HCT116 (cell line): ENCODE measurements around the gene TLK2. TPM values are rescaled to one million over a fixed set of nuclear protein-coding genes. Genes with fewer than 3 reads are reported as not detected.
"Not testable (repeated sequence)": the region's sequence is repeated elsewhere in the genome, so short reads cannot be mapped to it uniquely, and the experiment has no call there.

Experiments
- ATAC-seq: fragments of 200-7000 bp; cut with Tn5 transposase; 2 replicates; pipeline ENCODE4 v1.9.1; 2020; ENCODE audit warnings: mild to moderate bottlenecking, moderate library complexity
- BruUV-seq: library from RNA; stranded (reverse); fragments of 400-500 nt; replicated peaks from 2 replicates; lab custom pipeline; 2021; lab: Mats Ljungman, UMichigan
- CTCF ChIA-PET: fragments of 300-600 bp; sonication (Branson Sonifier 250); formaldehyde crosslinking; loops from one replicate; lab custom pipeline; 2021; ENCODE audit warnings: antibody characterized with exemption; lab: Charles Lee
- POLR2A ChIA-PET: fragments of 300-600, 350-600 bp; sonication (Branson Sonifier 250); formaldehyde crosslinking; loops from one replicate; lab custom pipeline; 2021; ENCODE audit warnings: antibody characterized with exemption; lab: Charles Lee
- RAD21 ChIA-PET, 2 experiments: fragments of 300-600 bp; sonication (Branson Sonifier 250); formaldehyde crosslinking; loops; one replicate each; lab custom pipeline; 2023; ENCODE audit warnings: low total read pairs in 2 of 2; ENCODE audit not compliant: uncharacterized antibody in 2 of 2, unreplicated experiment in 2 of 2, low non-redundant PET in 1 of 2; lab: Charles Lee
- DNase-seq: peaks from one replicate; pipeline ENCODE4 v3.0.0-alpha.2; 2010; ENCODE audit warnings: low read depth, low spot score
- H2AFZ ChIP-seq: fragments of 200-600 bp; shearing (Covaris generic), sonication (generic); 2 replicates; pipeline ENCODE4 v1.6.1; 2017; ENCODE audit warnings: low read depth, mixed run types, mixed read lengths, antibody characterized with exemption, low read length; ENCODE audit not compliant: poor library complexity, severe bottlenecking
- H3K27ac ChIP-seq: 2 replicates; pipeline ENCODE4 v1.5.1; 2012; ENCODE audit warnings: low read depth, low read length
- H3K27me3 ChIP-seq: fragments of 200-600 bp; sonication (generic); 2 replicates; pipeline ENCODE4 v1.6.1; 2016; ENCODE audit warnings: mixed run types, low read length, mixed read lengths; ENCODE audit not compliant: insufficient read depth
- H3K36me3 ChIP-seq, 2 experiments: fragments of 200-500 bp in 1 of 2; fragments of 200-600 bp in 1 of 2; sonication (Bioruptor generic) in 1 of 2; sonication (generic) in 1 of 2; 2 replicates each; pipeline versions ENCODE4 v1.5.1 to v1.6.1; 2014 to 2016; ENCODE audit warnings: low read length in 2 of 2, inconsistent platforms in 1 of 2, mixed read lengths in 1 of 2, mixed run types in 1 of 2; ENCODE audit not compliant: insufficient read depth in 2 of 2, control insufficient read depth in 1 of 2
- H3K4me1 ChIP-seq, 2 experiments: fragments of 200-600 bp in 1 of 2; sonication (generic) in 1 of 2; 2 replicates each; pipeline versions ENCODE4 v1.5.1 to v1.6.1; 2012 to 2017; ENCODE audit warnings: low read length in 2 of 2, inconsistent platforms in 1 of 2, mild to moderate bottlenecking in 1 of 2, mixed read lengths in 1 of 2, mixed run types in 1 of 2, moderate library complexity in 1 of 2; ENCODE audit not compliant: insufficient read depth in 2 of 2, control insufficient read depth in 1 of 2
- H3K4me2 ChIP-seq: fragments of 200-600 bp; sonication (generic); 2 replicates; pipeline ENCODE4 v1.6.1; 2017; ENCODE audit warnings: mixed run types, low read length, mixed read lengths
- H3K4me3 ChIP-seq, 2 experiments: fragments of 200-600 bp in 1 of 2; sonication (generic) in 1 of 2; replicated peaks in 1 of 2; 2 replicates each; pipeline ENCODE4 v1.5.1; 2011 to 2016; ENCODE audit warnings: low read length in 2 of 2, control low read depth in 1 of 2, low read depth in 1 of 2, mild to moderate bottlenecking in 1 of 2, mixed read lengths in 1 of 2, mixed run types in 1 of 2
- H3K79me2 ChIP-seq: fragments of 200-600 bp; sonication (generic); 2 replicates; pipeline ENCODE4 v1.6.1; 2017; ENCODE audit warnings: mild to moderate bottlenecking, mixed run types, low read length, moderate library complexity, mixed read lengths; ENCODE audit not compliant: insufficient read depth
- H3K9ac ChIP-seq: fragments of 200-600 bp; sonication (generic); 2 replicates; pipeline ENCODE4 v1.6.1; 2016; ENCODE audit warnings: low read length, mixed read lengths
- H3K9me2 ChIP-seq: fragments of 200-600 bp; sonication (generic), shearing (Covaris generic); 2 replicates; pipeline ENCODE4 v1.6.1; 2017; ENCODE audit warnings: mixed run types, mild to moderate bottlenecking, moderate library complexity; ENCODE audit not compliant: insufficient read depth
- H3K9me3 ChIP-seq, 2 experiments: fragments of 200-500 bp in 1 of 2; fragments of 200-600 bp in 1 of 2; sonication (Bioruptor generic) in 1 of 2; sonication (generic) in 1 of 2; 2 replicates each; pipeline ENCODE4 v1.6.1; 2014 to 2017; ENCODE audit warnings: low read length in 2 of 2, mixed read lengths in 2 of 2, inconsistent platforms in 1 of 2, low read depth in 1 of 2, mild to moderate bottlenecking in 1 of 2, mixed run types in 1 of 2, moderate library complexity in 1 of 2; ENCODE audit not compliant: control insufficient read depth in 1 of 2, insufficient read depth in 1 of 2
- H4K20me1 ChIP-seq: fragments of 200-600 bp; sonication (generic), shearing (Covaris generic); 2 replicates; pipeline ENCODE4 v1.6.1; 2017; ENCODE audit warnings: mixed run types, mild to moderate bottlenecking, moderate library complexity; ENCODE audit not compliant: insufficient read depth
- intact Hi-C: fragments of 100-400 bp; cut with micrococcal nuclease; formaldehyde crosslinking; loops from 2 replicates; pipeline ENCODE4 v1.10.0; 2022
- total RNA-seq: library from RNA; stranded (reverse); gene quantifications from one replicate; pipeline ENCODE4 v1.2.1, GENCODE V29; 2021; ENCODE audit not compliant: unreplicated experiment

The TLK2 gene
- total RNA-seq, 1 experiment from 2014 or later, result 56.6 TPM

DNA sequence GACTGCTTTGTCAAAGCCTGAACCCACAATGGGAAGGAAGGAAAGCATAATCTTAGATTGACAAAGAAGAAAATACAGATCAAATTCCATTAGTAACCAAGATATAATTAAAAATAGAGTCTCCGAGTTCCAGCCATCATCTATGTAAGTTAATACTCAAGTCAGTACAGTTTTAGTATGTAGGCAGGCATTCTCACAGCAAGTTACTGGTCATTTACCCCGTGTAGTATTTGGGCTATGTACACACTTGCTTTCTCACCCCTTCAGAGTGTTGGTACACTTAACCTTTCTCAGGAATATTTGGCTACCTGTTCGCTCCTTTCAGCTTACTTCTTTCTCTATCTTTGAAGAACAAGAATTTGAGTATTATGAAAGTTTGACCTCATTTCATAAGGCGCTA lies 57.9 kb downstream of the TLK2 start:
- H3K4me1 ChIP-seq, RAD21 ChIA-PET, H3K27me3 ChIP-seq, H3K9me3 ChIP-seq, H3K79me2 ChIP-seq, ATAC-seq, POLR2A ChIA-PET, CTCF ChIA-PET, DNase-seq, H3K4me3 ChIP-seq, H3K27ac ChIP-seq, H3K36me3 ChIP-seq, H3K9ac ChIP-seq, H3K9me2 ChIP-seq, intact Hi-C loops, H2AFZ ChIP-seq, H4K20me1 ChIP-seq, H3K4me2 ChIP-seq: not testable (repeated sequence)
- TSS peak; percentile 11 for BruUV-seq

DNA sequence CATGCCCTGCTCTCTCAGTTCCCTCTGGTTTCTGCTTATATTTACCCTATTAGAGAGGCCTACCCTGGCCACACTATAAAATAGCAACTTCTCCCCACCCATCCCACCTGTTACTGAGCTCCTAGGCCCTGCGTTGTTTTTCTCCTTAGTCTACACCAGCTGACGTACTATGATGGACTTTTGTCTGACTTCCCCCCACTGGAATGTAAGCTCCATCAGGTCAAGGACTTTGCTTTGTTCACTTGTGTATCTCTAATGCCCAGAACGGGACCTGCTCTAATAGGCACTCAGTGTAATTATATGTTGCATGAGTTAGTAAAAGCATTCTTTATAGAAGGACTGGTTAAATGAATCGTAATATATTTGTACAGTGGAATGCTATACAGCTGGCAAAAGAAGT lies 62.4 kb downstream of the TLK2 start:
- POLR2A ChIA-PET, ATAC-seq, H3K9me2 ChIP-seq, H3K4me2 ChIP-seq, H3K4me3 ChIP-seq, H3K9me3 ChIP-seq, BruUV-seq, intact Hi-C loops, DNase-seq, RAD21 ChIA-PET, H3K36me3 ChIP-seq, H2AFZ ChIP-seq, H3K27ac ChIP-seq, H3K27me3 ChIP-seq, H4K20me1 ChIP-seq, H3K9ac ChIP-seq, H3K4me1 ChIP-seq, CTCF ChIA-PET: not testable (repeated sequence)
- peaks cover 12% of the 10 kb centered on the region; the same call in 1 of the 2 replicates for H3K79me2 ChIP-seq

DNA sequence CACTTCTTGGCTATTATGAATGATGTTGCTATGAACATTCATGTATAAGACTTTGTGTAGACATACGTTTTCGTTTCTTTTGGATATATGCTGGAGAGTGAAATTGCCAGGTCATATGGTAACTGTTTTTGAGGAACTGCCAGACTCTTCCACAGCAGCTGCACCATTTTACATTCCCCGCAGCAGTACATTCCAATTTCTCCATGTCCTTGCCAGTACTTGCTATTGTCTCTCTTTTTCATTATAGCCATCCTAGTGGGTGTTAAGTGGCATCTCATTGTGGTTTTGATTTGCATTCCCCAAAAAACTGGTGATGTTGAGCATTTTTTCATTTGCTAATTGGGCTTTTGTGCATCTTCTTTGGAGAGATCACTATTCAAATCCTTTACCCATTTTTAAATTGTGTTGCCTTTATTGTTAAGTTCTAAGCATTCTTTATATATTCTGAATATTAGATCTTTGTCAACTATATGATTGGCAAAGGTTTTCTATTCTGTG lies 64.7 kb downstream of the TLK2 start:
- ATAC-seq, BruUV-seq, CTCF ChIA-PET: not testable (repeated sequence)

DNA sequence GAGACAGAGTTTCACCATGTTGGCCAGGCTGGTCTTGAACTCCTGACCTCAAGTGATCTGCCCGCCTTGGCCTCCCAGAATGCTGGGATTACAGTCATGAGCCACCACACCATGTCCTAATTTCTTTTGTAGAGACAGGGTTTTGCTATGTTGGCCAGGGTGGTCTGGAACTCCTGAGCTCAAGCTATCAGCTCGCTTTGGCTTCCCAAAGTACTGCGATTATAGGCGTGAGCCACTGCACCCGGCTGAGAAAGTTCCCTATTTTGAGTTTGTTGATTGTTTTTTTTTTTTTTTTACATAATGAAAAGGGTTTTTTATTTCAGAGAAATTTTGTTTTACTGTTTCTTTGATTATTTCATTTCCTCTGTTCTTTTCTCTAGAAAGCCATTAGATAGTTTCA lies 67.4 kb downstream of the TLK2 start:
- H3K4me3 ChIP-seq, H3K4me2 ChIP-seq, H3K27ac ChIP-seq, BruUV-seq, H4K20me1 ChIP-seq, CTCF ChIA-PET, H3K36me3 ChIP-seq, H3K9ac ChIP-seq, POLR2A ChIA-PET, H3K9me2 ChIP-seq, H3K9me3 ChIP-seq, RAD21 ChIA-PET, intact Hi-C loops, DNase-seq, H3K4me1 ChIP-seq, H3K27me3 ChIP-seq, ATAC-seq, H2AFZ ChIP-seq: not testable (repeated sequence)
- H3K79me2 ChIP-seq, result peaks cover 17% of the 10 kb centered on the region; the same call in 1 of the 2 replicates

More for the DNA sequence above, 64.7 kb downstream of the TLK2 start:
- H3K4me2 ChIP-seq, H3K36me3 ChIP-seq, H3K9me3 ChIP-seq, H3K27ac ChIP-seq, H2AFZ ChIP-seq, POLR2A ChIA-PET, intact Hi-C loops, H3K4me3 ChIP-seq, H3K4me1 ChIP-seq, H4K20me1 ChIP-seq, H3K9me2 ChIP-seq, H3K9ac ChIP-seq, H3K27me3 ChIP-seq, DNase-seq, RAD21 ChIA-PET: not testable (repeated sequence)
- peaks cover 17% of the 10 kb centered on the region; the same call in 1 of the 2 replicates for H3K79me2 ChIP-seq
